ENCODE data around the gene SNCG. TPM values are rescaled to one million over a fixed set of nuclear protein-coding genes. Genes with fewer than 3 reads are reported as not detected.

SNCG gene
- total RNA-seq, 1 experiment from 2014 or later, result 61.1 TPM

DNA sequence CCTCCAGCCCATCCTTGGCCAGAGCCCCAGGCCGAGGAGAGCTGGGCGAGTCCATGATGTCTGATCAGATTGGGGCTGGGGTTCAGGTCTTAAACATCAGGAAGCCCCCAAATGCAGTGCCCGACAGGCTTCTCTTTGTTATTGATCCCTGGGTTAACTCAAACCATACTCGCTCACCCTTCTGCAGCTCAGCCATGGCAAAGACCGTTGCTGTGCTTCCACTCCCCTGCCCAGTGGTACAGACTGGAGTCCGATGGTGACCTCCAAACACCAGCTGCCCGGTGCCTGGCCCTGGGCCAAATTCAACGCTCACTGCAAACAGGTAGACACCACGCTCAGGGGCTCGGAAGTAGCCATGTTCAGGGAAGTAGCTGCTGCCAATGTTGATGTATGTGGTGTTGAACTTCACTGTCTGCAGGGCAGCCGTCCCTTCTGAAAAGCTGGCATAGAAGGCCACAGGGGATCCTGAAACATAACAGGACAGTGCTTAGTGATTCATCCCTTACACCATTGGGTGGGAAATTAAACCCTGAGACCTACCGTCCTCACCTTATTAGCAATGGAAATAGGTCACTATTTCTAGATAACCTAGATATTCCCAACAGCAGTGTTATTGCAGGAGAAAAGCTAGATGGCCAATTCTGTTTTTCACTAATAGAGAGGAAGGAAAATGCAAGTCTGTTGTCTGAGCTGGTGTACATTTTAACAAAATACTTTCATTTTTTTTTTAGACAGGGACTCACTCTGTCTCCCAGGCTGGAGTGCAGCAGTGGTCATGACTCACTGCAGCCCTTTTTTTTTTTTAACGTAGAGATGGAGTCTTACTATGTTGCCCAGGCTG is 21.5 kb upstream of the SNCG start:
- H3K36me3 ChIP-seq (ENCODE audit: control insufficient read depth in 1 of 2, insufficient read depth in 2 of 2, low read length in 2 of 2), result no peaks in the 10 kb centered on the region
- H3K9ac ChIP-seq (ENCODE audit: low read length), result no peak overlapping the region
- DNase-seq (ENCODE audit: low read depth, low spot score) (no peak), ATAC-seq (no peak)
- no peak overlapping the region for H3K4me3 ChIP-seq (replicated peaks in 1 of 2; ENCODE audit: low read depth in 1 of 2, low read length in 2 of 2)
- H3K79me2 ChIP-seq (ENCODE audit: insufficient read depth, low read length), result no peaks in the 10 kb centered on the region
- intact Hi-C loops (cut with micrococcal nuclease), result loop anchor here (5.0 kb wide), 1 partner anchor 265 kb away; no protein-coding TSS in a partner anchor
- ChIA-PET CTCF (interaction anchor here (0.9 to 1.5 kb wide), 2 partner anchors 10 to 24 kb away, joined by 3 to 5 read pairs; no protein-coding TSS in a partner anchor), RAD21 (ENCODE audit: low non-redundant PET in 1 of 2, low total read pairs in 2 of 2, uncharacterized antibody in 2 of 2, unreplicated experiment in 2 of 2) (no interaction called here), POLR2A (interaction anchor here (1.0 kb wide), 1 partner anchor 32 kb away, joined by 3 read pairs; the partner anchor contains the start of gene ADIRF)
- no peaks in the 10 kb centered on the region for H3K9me3 ChIP-seq (ENCODE audit: control insufficient read depth in 1 of 2, insufficient read depth in 1 of 2, low read depth in 1 of 2, low read length in 2 of 2)
- peaks cover 0 to 10% of the 10 kb centered on the region in 2 experiments; a peak in 3 of 4 replicates for H3K4me1 ChIP-seq (ENCODE audit: control insufficient read depth in 1 of 2, insufficient read depth in 2 of 2, low read length in 2 of 2)
- no peak for TF ChIP-seq POLR2A (IDR thresholded peaks at IDR 0.05; ENCODE audit: borderline replicate concordance, extremely low read depth, insufficient read depth, insufficient read length)
- no peaks in the 10 kb centered on the region for H3K9me2 ChIP-seq (ENCODE audit: insufficient read depth)
- no peaks in the 10 kb centered on the region for H3K27me3 ChIP-seq (ENCODE audit: insufficient read depth, low read length)
- H3K27ac ChIP-seq (ENCODE audit: low read depth, low read length), result no peak overlapping the region
- no peak overlapping the region for H2AFZ ChIP-seq (ENCODE audit: low read depth, low read length, poor library complexity, severe bottlenecking)
- no TSS peak for BruUV-seq (replicated peaks)
- H3K4me2 ChIP-seq (ENCODE audit: low read length), result no peak overlapping the region
- H4K20me1 ChIP-seq (ENCODE audit: insufficient read depth), result no peaks in the 10 kb centered on the region

DNA sequence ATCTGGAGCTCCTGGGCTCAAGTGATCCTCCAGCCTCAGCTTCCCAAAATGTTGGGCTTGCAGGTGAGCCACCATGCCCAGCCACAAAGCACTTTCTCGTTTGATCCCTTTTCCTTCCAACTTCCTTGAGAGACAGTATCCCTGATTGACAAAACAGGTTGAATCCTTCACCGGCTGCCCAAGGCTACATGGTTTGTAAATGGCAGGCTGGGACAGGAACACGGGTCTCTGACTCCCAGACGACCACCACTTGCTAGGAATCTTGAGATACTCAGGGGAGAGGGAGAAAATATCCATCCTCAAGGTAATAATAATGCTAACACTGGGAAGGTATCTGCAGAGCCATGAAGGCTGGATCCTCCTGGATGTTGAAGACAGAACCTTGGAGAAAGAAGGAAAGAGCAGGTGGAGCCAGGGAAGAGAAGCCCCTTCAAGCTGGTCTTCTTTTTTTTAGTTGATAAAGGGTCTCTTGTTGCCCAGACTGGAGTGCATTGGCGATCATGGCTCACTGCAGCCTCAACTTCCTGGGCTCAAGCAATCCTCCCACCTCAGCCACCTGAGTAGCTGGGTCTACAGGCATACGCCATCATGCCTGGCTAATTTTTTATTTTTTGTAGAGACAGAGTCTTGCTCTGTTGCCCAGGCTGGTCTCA is 20.8 kb upstream of the SNCG start:
- no peak overlapping the region for H3K27ac ChIP-seq (ENCODE audit: low read depth, low read length)
- H4K20me1 ChIP-seq (ENCODE audit: insufficient read depth), result no peaks in the 10 kb centered on the region
- H3K79me2 ChIP-seq (ENCODE audit: insufficient read depth, low read length), result no peaks in the 10 kb centered on the region
- intact Hi-C loops (cut with micrococcal nuclease), result loop anchor here (2.0 to 5.0 kb wide), 2 partner anchors 29 to 265 kb away; no protein-coding TSS in a partner anchor
- RAD21 ChIA-PET (ENCODE audit: low non-redundant PET in 1 of 2, low total read pairs in 2 of 2, uncharacterized antibody in 2 of 2, unreplicated experiment in 2 of 2), result no interaction called here
- peaks cover 0 to 10% of the 10 kb centered on the region in 2 experiments; a peak in 3 of 4 replicates for H3K4me1 ChIP-seq (ENCODE audit: control insufficient read depth in 1 of 2, insufficient read depth in 2 of 2, low read length in 2 of 2)
- H3K9me2 ChIP-seq (ENCODE audit: insufficient read depth), result no peaks in the 10 kb centered on the region
- ATAC-seq (no peak), DNase-seq (ENCODE audit: low read depth, low spot score) (no peak)
- H3K36me3 ChIP-seq (ENCODE audit: control insufficient read depth in 1 of 2, insufficient read depth in 2 of 2, low read length in 2 of 2), result no peaks in the 10 kb centered on the region
- POLR2A ChIA-PET, result interaction anchor here (1.0 kb wide), 1 partner anchor 31 kb away, joined by 3 read pairs; the partner anchor contains the start of gene ADIRF
- H3K4me2 ChIP-seq (ENCODE audit: low read length), result no peak overlapping the region
- TF ChIP-seq SP1 (IDR thresholded peaks at IDR 0.05; ENCODE audit: low read depth) (no peak), RAD21 (IDR thresholded peaks at IDR 0.05; ENCODE audit: low read depth) (no peak), ZNF274 (IDR thresholded peaks at IDR 0.05; ENCODE audit: low read depth, low read length) (no peak), FOSL1 (IDR thresholded peaks at IDR 0.05; ENCODE audit: low read depth) (no peak), ZFX (IDR thresholded peaks at IDR 0.05) (no peak), EZH2 (IDR thresholded peaks at IDR 0.05) (no peak), EZH2phosphoT487 (IDR thresholded peaks at IDR 0.05; ENCODE audit: borderline replicate concordance) (no peak), POLR2A (IDR thresholded peaks at IDR 0.05; ENCODE audit: borderline replicate concordance, extremely low read depth, insufficient read depth, insufficient read length) (no peak), POLR2AphosphoS5 (IDR thresholded peaks at IDR 0.05; ENCODE audit: low read depth, low read length) (no peak), CBX3 (IDR thresholded peaks at IDR 0.05; ENCODE audit: low read depth) (no peak), SIN3A (IDR thresholded peaks at IDR 0.05; ENCODE audit: low read depth) (no peak), CEBPB (IDR thresholded peaks at IDR 0.05; ENCODE audit: low read depth) (no peak), SRF (IDR thresholded peaks at IDR 0.05; ENCODE audit: low read depth) (no peak)
- no TSS peak for BruUV-seq (replicated peaks)
- no peaks in the 10 kb centered on the region for H3K27me3 ChIP-seq (ENCODE audit: insufficient read depth, low read length)
- H3K9me3 ChIP-seq (ENCODE audit: control insufficient read depth in 1 of 2, insufficient read depth in 1 of 2, low read depth in 1 of 2, low read length in 2 of 2), result no peaks in the 10 kb centered on the region
- H2AFZ ChIP-seq (ENCODE audit: low read depth, low read length, poor library complexity, severe bottlenecking), result no peak overlapping the region
- H3K9ac ChIP-seq (ENCODE audit: low read length), result no peak overlapping the region
- CTCF ChIA-PET, result interaction anchor here (0.9 to 1.5 kb wide), 3 partner anchors 11 to 23 kb away, joined by 3 to 5 read pairs (median 3); partner anchors contain the start of gene SNCG
- H3K4me3 ChIP-seq (replicated peaks in 1 of 2; ENCODE audit: low read depth in 1 of 2, low read length in 2 of 2), result no peak overlapping the region

Measured in HCT116 (cell line).